ENCODE results near the gene HS1BP3. TPM values are rescaled to one million over a fixed set of nuclear protein-coding genes. Genes with fewer than 3 reads are reported as not detected.

The HS1BP3 gene
- total RNA-seq, 3 donors from 2014 or later: 19.0 to 31.8 (median 25.9) TPM

DNA sequence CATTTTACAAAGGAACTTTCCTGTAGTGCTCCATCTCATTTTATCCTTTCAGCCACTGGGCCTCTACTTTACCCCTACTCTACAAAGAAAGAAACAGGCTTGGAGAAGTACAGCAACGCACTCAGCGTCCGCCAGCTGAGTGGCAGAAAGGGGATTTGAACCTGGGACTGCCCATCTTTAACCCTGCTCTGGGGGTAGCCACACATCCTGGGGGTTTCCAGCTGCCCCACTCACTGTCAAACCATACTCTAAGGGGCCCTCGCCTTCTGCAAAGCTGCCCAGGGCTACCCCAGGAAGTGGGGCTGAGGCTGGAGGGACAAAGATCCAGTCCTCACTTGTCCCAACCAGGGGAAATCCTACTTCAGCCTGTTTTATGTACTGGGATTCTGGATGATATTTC, 17.9 kb downstream of the HS1BP3 start:
- Histone ChIP-seq H3K36me3 (no peaks in the 10 kb centered on the region), H3K9me3 (no peaks in the 10 kb centered on the region), H3K4me1 (peaks cover 20 to 27% of the 10 kb centered on the region in 2 donors), H3K27ac (peak overlapping the region; percentile 87 to 88), H3K27me3 (no peaks in the 10 kb centered on the region), H3K4me3 (no peak overlapping the region)
- no peak for TF ChIP-seq POLR2AphosphoS5 (IDR thresholded peaks at IDR 0.05)
- intact Hi-C loops (cut with DNase I; ENCODE audit: low total_unique reads): no loop called here
- no peak for DNase-seq (ENCODE audit: low spot score in 2 of 2)

DNA sequence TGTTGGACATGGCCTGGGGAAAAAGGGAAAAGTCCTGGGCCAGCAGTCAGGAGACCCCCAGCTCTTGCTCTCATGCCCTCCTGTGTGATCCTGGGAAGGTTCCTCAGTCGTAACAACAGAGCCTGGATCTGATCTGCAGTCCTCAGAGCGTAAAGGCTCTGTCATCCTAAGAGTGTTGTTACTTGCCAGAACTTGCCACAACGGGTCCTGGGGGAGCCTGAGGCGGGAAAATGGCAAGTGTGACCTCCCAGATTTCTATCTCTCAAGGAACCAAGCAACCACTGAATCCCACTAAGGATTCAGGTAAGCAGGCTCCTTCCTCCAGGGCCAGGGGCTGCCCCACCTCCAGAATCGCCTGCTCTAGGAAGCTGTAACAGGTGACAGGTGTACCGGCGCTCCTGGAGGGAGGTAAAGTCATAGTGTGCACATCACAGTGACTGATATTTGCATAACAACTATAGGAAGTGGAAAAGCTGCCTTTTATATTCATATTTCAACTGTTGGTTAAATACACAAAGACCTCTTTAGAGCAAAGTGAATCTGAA, 18.4 kb downstream of the HS1BP3 start:
- intact Hi-C loops (cut with DNase I; ENCODE audit: low total_unique reads): no loop called here
- Histone ChIP-seq H3K9me3 (no peaks in the 10 kb centered on the region), H3K27ac (peak overlapping the region; percentile 87 to 88), H3K36me3 (no peaks in the 10 kb centered on the region), H3K4me1 (peaks cover 20 to 27% of the 10 kb centered on the region in 2 donors), H3K4me3 (no peak overlapping the region), H3K27me3 (no peaks in the 10 kb centered on the region)
- no peak for DNase-seq (ENCODE audit: low spot score in 2 of 2)
- no peak for TF ChIP-seq POLR2A (IDR thresholded peaks at IDR 0.05)
- TF ChIP-seq POLR2AphosphoS5 (IDR thresholded peaks at IDR 0.05): no peak
- TF ChIP-seq, protein P1, sequence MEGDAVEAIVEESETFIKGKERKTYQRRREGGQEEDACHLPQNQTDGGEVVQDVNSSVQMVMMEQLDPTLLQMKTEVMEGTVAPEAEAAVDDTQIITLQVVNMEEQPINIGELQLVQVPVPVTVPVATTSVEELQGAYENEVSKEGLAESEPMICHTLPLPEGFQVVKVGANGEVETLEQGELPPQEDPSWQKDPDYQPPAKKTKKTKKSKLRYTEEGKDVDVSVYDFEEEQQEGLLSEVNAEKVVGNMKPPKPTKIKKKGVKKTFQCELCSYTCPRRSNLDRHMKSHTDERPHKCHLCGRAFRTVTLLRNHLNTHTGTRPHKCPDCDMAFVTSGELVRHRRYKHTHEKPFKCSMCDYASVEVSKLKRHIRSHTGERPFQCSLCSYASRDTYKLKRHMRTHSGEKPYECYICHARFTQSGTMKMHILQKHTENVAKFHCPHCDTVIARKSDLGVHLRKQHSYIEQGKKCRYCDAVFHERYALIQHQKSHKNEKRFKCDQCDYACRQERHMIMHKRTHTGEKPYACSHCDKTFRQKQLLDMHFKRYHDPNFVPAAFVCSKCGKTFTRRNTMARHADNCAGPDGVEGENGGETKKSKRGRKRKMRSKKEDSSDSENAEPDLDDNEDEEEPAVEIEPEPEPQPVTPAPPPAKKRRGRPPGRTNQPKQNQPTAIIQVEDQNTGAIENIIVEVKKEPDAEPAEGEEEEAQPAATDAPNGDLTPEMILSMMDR (IDR thresholded peaks at IDR 0.05): no peak

DNA sequence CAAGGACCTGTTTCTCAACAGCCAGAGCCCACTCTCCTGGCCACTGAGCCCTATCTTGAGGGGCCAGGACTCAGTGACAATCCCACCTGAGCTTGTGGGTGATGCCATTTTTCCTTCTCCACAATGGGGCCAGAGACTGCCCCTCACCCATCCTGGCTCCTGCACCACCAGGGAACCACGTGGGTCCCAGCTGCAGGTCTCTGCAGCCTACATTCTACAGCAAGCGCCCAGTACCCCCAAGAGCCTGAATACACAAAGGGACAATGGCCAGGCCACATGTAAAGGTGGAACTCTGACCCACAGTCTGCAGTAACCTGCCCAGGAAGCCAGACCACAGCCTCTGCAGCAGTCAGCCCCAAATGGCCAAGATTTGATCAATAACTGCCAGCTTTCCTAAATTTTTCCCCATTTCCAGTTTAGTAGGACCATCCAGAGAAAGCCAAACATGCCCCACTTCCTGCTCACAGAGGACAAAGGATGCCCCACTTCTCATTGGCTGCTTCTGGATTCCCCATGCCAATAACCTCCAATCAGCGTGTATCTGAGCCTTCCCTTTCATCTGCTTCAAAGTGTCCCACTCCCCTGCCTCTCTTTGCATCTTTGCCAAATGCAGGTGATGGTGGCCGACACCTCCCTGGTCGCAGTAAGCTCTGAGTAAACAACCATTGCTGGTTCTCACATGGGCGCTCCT, 19.1 kb downstream of the HS1BP3 start:
- intact Hi-C loops (cut with DNase I; ENCODE audit: low total_unique reads): no loop called here
- Histone ChIP-seq H3K9me3 (no peaks in the 10 kb centered on the region), H3K36me3 (no peaks in the 10 kb centered on the region), H3K4me1 (peaks cover 20 to 27% of the 10 kb centered on the region in 2 donors), H3K4me3 (no peak overlapping the region), H3K27me3 (no peaks in the 10 kb centered on the region), H3K27ac (peak overlapping the region in 1 of 2 donors; percentile 7)
- TF ChIP-seq POLR2AphosphoS5 (IDR thresholded peaks at IDR 0.05) (no peak), POLR2A (IDR thresholded peaks at IDR 0.05) (no peak)
- TF ChIP-seq, protein P1 (IDR thresholded peaks at IDR 0.05): no peak
- DNase-seq (ENCODE audit: low spot score in 2 of 2): no peak

DNA sequence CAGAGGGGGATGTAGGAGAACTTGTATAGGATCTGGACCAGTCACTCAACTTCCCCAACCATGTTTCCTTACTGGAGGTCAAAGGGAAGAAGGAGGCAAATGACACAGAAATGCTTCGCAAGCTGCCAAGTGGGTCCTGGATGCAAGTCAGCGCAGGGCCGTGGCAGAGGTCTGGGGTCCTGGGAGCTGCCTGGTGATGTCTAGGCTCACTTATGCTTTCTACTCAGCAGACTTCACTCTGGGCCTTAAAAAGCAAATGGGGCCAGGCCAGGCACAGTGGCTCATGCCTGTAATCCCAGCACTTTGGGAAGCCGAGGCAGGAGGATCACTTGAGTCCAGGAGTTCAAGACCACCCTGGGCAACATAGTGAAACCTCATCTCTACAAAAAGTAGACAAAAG, 19.9 kb downstream of the HS1BP3 start:
- no peaks in the 10 kb centered on the region for H3K9me3 ChIP-seq
- H3K36me3 ChIP-seq: no peaks in the 10 kb centered on the region
- intact Hi-C loops (cut with DNase I; ENCODE audit: low total_unique reads): no loop called here
- no peak overlapping the region for H3K27ac ChIP-seq
- H3K27me3 ChIP-seq: no peaks in the 10 kb centered on the region
- no peak for DNase-seq (ENCODE audit: low spot score in 2 of 2)
- peaks cover 14 to 27% of the 10 kb centered on the region in 2 donors for H3K4me1 ChIP-seq
- no peak overlapping the region for H3K4me3 ChIP-seq
- TF ChIP-seq POLR2AphosphoS5 (IDR thresholded peaks at IDR 0.05): no peak
- TF ChIP-seq POLR2A (IDR thresholded peaks at IDR 0.05): no peak
- TF ChIP-seq, protein P1 (IDR thresholded peaks at IDR 0.05): no peak

DNA sequence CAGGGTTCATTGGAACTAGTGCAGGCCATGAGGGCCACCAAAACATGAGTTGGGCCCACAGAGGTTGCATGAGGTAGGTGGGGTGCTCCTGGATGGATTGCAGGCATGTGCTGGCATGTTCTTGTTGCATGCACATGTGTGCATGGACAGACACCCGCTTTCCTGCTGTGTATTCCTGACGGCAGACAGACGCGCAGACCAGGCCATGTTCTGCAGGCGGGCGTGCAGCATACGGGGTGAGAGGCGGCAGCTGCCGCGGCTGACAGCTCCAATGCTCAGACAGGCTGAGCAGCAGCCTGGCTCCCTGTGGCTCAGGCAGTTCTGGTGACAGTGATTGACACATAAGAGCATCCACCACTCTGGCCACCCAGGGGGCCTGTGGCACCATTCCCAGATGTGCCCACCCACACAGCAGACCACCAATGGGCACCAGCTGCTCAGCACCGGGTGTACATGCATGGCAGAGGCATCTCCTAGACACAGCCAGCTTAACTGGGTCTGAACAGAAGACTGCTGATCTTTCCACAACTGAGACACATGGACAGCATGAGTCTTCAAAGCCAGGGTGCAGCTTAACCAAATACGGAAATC, 21.2 kb downstream of the HS1BP3 start:
- peaks cover 10 to 14% of the 10 kb centered on the region in 2 donors for H3K4me1 ChIP-seq
- DNase-seq (ENCODE audit: low spot score in 2 of 2): no peak
- intact Hi-C loops (cut with DNase I; ENCODE audit: low total_unique reads): no loop called here
- H3K9me3 ChIP-seq: no peaks in the 10 kb centered on the region
- no peak overlapping the region for H3K4me3 ChIP-seq
- no peak for TF ChIP-seq POLR2AphosphoS5 (IDR thresholded peaks at IDR 0.05)
- TF ChIP-seq, protein P1 (IDR thresholded peaks at IDR 0.05): no peak
- TF ChIP-seq POLR2A (IDR thresholded peaks at IDR 0.05): no peak
- no peak overlapping the region for H3K27ac ChIP-seq
- H3K27me3 ChIP-seq: no peaks in the 10 kb centered on the region
- no peaks in the 10 kb centered on the region for H3K36me3 ChIP-seq
